Measurements from ENCODE around the gene KIF26A. TPM values are rescaled to one million over a fixed set of nuclear protein-coding genes. Genes with fewer than 3 reads are reported as not detected.

The KIF26A gene
- total RNA-seq, 3 donors from 2014 or later, result 1.4 to 4.6 (median 2.2) TPM

DNA sequence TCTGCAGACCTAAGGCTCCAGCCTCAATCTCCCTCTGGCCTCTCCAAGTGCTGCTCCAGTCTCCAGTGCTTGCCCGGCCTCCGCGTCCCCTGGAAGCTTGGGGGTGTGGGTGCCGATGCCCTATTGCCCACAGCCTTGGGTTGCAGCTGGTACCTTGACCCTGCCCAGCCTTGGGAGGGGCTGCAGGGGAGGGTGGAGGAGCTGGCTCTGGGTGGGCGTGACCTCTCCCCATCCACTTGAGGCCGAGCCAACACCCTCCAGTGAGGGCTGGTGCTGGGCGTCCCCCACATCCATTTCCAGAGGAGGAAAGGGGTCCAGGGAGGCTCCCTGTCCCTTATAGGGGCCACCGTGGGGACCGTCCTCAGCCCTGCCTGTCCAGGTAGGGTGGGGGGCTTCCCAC, 24.1 kb downstream of the KIF26A start:
- no peak for TF ChIP-seq POLR2AphosphoS5 (IDR thresholded peaks at IDR 0.05)
- no peak for TF ChIP-seq POLR2A (IDR thresholded peaks at IDR 0.05)
- TF ChIP-seq CTCF (IDR thresholded peaks at IDR 0.05), result no peak
- Histone ChIP-seq H3K4me3 (no peak overlapping the region), H3K4me1 (no peaks in the 10 kb centered on the region), H3K27ac (no peak overlapping the region), H3K9me3 (no peaks in the 10 kb centered on the region), H3K27me3 (no peaks in the 10 kb centered on the region), H3K36me3 (no peaks in the 10 kb centered on the region)
- DNase-seq (ENCODE audit: low spot score in 2 of 2), result no peak
- intact Hi-C loops (cut with DNase I; ENCODE audit: low total_unique reads), result no loop called here

GRCh38 chr14:104163541-104163940, 25.2 kb downstream of the KIF26A start:
- peaks cover 0 to 3% of the 10 kb centered on the region in 2 donors for H3K27me3 ChIP-seq
- H3K36me3 ChIP-seq, result no peaks in the 10 kb centered on the region
- H3K9me3 ChIP-seq, result no peaks in the 10 kb centered on the region
- no peak for DNase-seq (ENCODE audit: low spot score in 2 of 2)
- no peaks in the 10 kb centered on the region for H3K4me1 ChIP-seq
- intact Hi-C loops (cut with DNase I; ENCODE audit: low total_unique reads), result no loop called here
- H3K27ac ChIP-seq, result no peak overlapping the region
- H3K4me3 ChIP-seq, result no peak overlapping the region
- TF ChIP-seq POLR2A (IDR thresholded peaks at IDR 0.05) (no peak), POLR2AphosphoS5 (IDR thresholded peaks at IDR 0.05) (no peak), CTCF (IDR thresholded peaks at IDR 0.05) (no peak)

GRCh38 chr14:104164041-104164440, 25.7 kb downstream of the KIF26A start:
- no peak for DNase-seq (ENCODE audit: low spot score in 2 of 2)
- no peaks in the 10 kb centered on the region for H3K4me1 ChIP-seq
- H3K36me3 ChIP-seq, result no peaks in the 10 kb centered on the region
- no peak overlapping the region for H3K4me3 ChIP-seq
- no peak overlapping the region for H3K27ac ChIP-seq
- no peak for TF ChIP-seq CTCF (IDR thresholded peaks at IDR 0.05)
- TF ChIP-seq POLR2AphosphoS5 (IDR thresholded peaks at IDR 0.05), result no peak
- no peak for TF ChIP-seq POLR2A (IDR thresholded peaks at IDR 0.05)
- peaks cover 0 to 8% of the 10 kb centered on the region in 2 donors for H3K27me3 ChIP-seq
- H3K9me3 ChIP-seq, result no peaks in the 10 kb centered on the region
- intact Hi-C loops (cut with DNase I; ENCODE audit: low total_unique reads), result no loop called here

DNA sequence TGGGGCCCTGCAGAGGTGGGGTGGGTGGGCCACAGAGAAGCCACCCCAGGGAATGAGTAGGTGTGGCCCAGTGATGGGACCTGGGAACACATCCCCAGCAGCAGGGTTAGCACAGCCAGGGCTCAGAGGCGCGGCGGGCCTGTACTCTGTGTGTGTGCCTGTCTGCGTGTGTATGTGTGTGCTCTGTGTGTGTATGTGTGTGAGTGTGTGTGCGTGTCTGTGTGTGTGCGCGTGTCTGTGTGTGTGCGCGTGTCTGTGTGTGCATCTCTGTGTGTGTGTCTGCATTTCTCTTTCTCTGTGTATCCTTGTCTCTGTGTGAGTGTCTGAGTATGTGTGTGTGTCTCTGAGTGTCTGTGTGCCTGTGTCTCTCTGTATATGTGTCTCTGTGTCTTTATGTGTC, 26.1 kb downstream of the KIF26A start:
- Histone ChIP-seq H3K27me3 (peaks cover 0 to 9% of the 10 kb centered on the region in 2 donors), H3K4me1 (no peaks in the 10 kb centered on the region), H3K4me3 (no peak overlapping the region), H3K27ac (no peak overlapping the region), H3K36me3 (no peaks in the 10 kb centered on the region), H3K9me3 (no peaks in the 10 kb centered on the region)
- no peak for DNase-seq (ENCODE audit: low spot score in 2 of 2)
- TF ChIP-seq POLR2AphosphoS5 (IDR thresholded peaks at IDR 0.05) (no peak), CTCF (IDR thresholded peaks at IDR 0.05) (no peak), POLR2A (IDR thresholded peaks at IDR 0.05) (no peak)
- intact Hi-C loops (cut with DNase I; ENCODE audit: low total_unique reads), result no loop called here

DNA sequence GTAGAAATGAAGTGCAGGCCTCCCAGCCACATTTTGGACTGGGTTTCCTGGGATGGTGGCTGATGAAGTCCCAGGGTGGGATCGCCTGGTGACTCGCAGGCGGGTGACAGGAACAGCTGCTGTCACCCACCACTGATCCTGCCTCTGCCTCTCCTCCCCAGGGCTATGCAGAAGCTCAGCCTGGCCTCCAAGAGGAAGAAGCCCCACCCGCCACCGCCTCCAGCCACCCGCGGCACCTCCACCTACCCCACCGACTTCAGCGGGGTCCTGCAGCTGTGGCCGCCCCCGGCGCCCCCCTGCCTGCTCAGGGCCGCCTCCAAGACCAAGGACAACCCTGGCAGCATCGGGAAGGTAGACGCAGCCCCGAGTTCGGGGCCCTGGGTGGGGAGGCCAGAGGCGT, 28.3 kb downstream of the KIF26A start:
- intact Hi-C loops (cut with DNase I; ENCODE audit: low total_unique reads), result no loop called here

More for the DNA sequence above, 28.3 kb downstream of the KIF26A start:
- Histone ChIP-seq H3K27me3 (peaks cover 0 to 21% of the 10 kb centered on the region in 2 donors), H3K27ac (no peak overlapping the region), H3K4me1 (no peaks in the 10 kb centered on the region), H3K9me3 (no peaks in the 10 kb centered on the region), H3K36me3 (no peaks in the 10 kb centered on the region), H3K4me3 (no peak overlapping the region)
- TF ChIP-seq POLR2A (IDR thresholded peaks at IDR 0.05) (no peak), CTCF (IDR thresholded peaks at IDR 0.05) (no peak), POLR2AphosphoS5 (IDR thresholded peaks at IDR 0.05) (no peak)
- no peak for DNase-seq (ENCODE audit: low spot score in 2 of 2)

All from breast epithelium (tissue), 4 donors.